GM23338 (cell line): ENCODE measurements around the gene GUCD1. TPM values are rescaled to one million over a fixed set of nuclear protein-coding genes. Genes with fewer than 3 reads are reported as not detected.
A peak's percentile ranks its signal among the peaks of the same experiment; 100 is the strongest.

Experiments
- ATAC-seq: fragments of 200-7000 bp; cut with Tn5 transposase; 3 replicates; pipeline ENCODE4 v1.9.1; 2020
- DNase-seq: peaks from one replicate; pipeline ENCODE4 v3.0.0-alpha.2; 2015; ENCODE audit warnings: low spot score
- H2AFZ ChIP-seq: fragments of 200-600 bp; sonication (generic); 2 replicates; pipeline ENCODE4 v1.8.0; 2016; ENCODE audit warnings: antibody characterized with exemption, mild to moderate bottlenecking, moderate library complexity
- H3F3A ChIP-seq: fragments of 200-600 bp; sonication (generic); replicated peaks from 2 replicates; pipeline ENCODE4 v1.8.0; 2017; ENCODE audit warnings: antibody characterized with exemption, mixed run types, low read depth
- H3K27ac ChIP-seq: fragments of 200-600 bp; sonication (generic); 2 replicates; pipeline ENCODE4 v1.6.1; 2016; ENCODE audit warnings: low read depth
- H3K27me3 ChIP-seq: fragments of 200-600 bp; sonication (generic); 2 replicates; pipeline ENCODE4 v1.8.0; 2016; ENCODE audit warnings: mild to moderate bottlenecking, mixed run types, moderate library complexity; ENCODE audit not compliant: insufficient read depth
- H3K36me3 ChIP-seq: fragments of 200-600 bp; sonication (generic); 2 replicates; pipeline ENCODE4 v1.8.0; 2016; ENCODE audit warnings: mild to moderate bottlenecking; ENCODE audit not compliant: insufficient read depth
- H3K4me1 ChIP-seq: fragments of 200-600 bp; sonication (generic); 2 replicates; pipeline ENCODE4 v1.8.0; 2016; ENCODE audit warnings: mild to moderate bottlenecking, moderate library complexity; ENCODE audit not compliant: insufficient read depth
- H3K4me2 ChIP-seq: fragments of 200-600 bp; sonication (generic); 2 replicates; pipeline ENCODE4 v1.7.1; 2017; ENCODE audit warnings: mixed run types
- H3K4me3 ChIP-seq: fragments of 200-600 bp; sonication (generic); 2 replicates; pipeline ENCODE4 v1.6.1; 2016; ENCODE audit warnings: mixed run types
- H3K79me2 ChIP-seq: fragments of 200-600 bp; sonication (generic); replicated peaks from 2 replicates; pipeline ENCODE4 v1.8.0; 2017; ENCODE audit warnings: mild to moderate bottlenecking; ENCODE audit not compliant: insufficient read depth
- H3K9me2 ChIP-seq: fragments of 200-600 bp; sonication (generic); 2 replicates; pipeline ENCODE4 v1.8.0; 2017; ENCODE audit not compliant: insufficient read depth
- H4K20me1 ChIP-seq: fragments of 200-600 bp; sonication (generic); replicated peaks from 2 replicates; pipeline ENCODE4 v1.8.0; 2017; ENCODE audit warnings: mild to moderate bottlenecking; ENCODE audit not compliant: insufficient read depth
- H3K27ac Mint-ChIP-seq: 2 replicates; pipeline ENCODE4 v1.8.0; 2020; ENCODE audit warnings: inconsistent platforms, mild to moderate bottlenecking, moderate library complexity, mixed read lengths
- H3K27me3 Mint-ChIP-seq: 3 replicates; pipeline ENCODE4 v1.8.0; 2022; ENCODE audit warnings: low read depth, mild to moderate bottlenecking, moderate library complexity, mixed read lengths, inconsistent platforms; ENCODE audit not compliant: insufficient read depth, poor library complexity
- H3K36me3 Mint-ChIP-seq: 3 replicates; pipeline ENCODE4 v1.8.0; 2021; ENCODE audit warnings: low read depth, mild to moderate bottlenecking, inconsistent platforms, moderate library complexity, mixed read lengths
- H3K4me1 Mint-ChIP-seq: 3 replicates; pipeline ENCODE4 v1.8.0; 2020; ENCODE audit warnings: mild to moderate bottlenecking, inconsistent platforms, mixed read lengths
- H3K4me3 Mint-ChIP-seq: 3 replicates; pipeline ENCODE4 v1.8.0; 2021; ENCODE audit warnings: moderate library complexity, mild to moderate bottlenecking, inconsistent platforms, mixed read lengths
- H3K9me3 Mint-ChIP-seq: 3 replicates; pipeline ENCODE4 v1.8.0; 2020; ENCODE audit warnings: moderate library complexity, mild to moderate bottlenecking, inconsistent platforms, mixed read lengths
- EZH2 ChIP-seq: fragments of 200-600 bp; sonication (generic); IDR thresholded peaks from one replicate; pipeline ENCODE4 v1.8.0; 2017; ENCODE audit warnings: antibody characterized with exemption, mild to moderate bottlenecking, low read depth; ENCODE audit not compliant: unreplicated experiment
- EZH2phosphoT487 ChIP-seq: fragments of 200-600 bp; sonication (generic); IDR thresholded peaks from one replicate; pipeline ENCODE4 v1.8.1; 2018; ENCODE audit warnings: antibody characterized with exemption; ENCODE audit not compliant: unreplicated experiment
- POLR2AphosphoS5 ChIP-seq: IDR thresholded peaks from 2 replicates; pipeline ENCODE4 v1.6.1; 2016; ENCODE audit warnings: antibody characterized with exemption, low read depth
- ZNF331 ChIP-seq: fragments of 250-450 bp; sonication (Bioruptor Pico); IDR thresholded peaks from 2 replicates; pipeline ENCODE4 v1.5.0; 2020; ENCODE audit warnings: low read depth, mild to moderate bottlenecking, moderate library complexity
- polyA plus RNA-seq: library from polyadenylated mRNA; unstranded; fragments of >200 nt; fragmentation: Nextera tagmentation; extraction: Ambion mirVana; gene quantifications from 2 replicates; pipeline ENCODE4 v1.2.1, GENCODE V29; 2016
- total RNA-seq: library from RNA; depleted of rRNA; stranded (reverse); fragments of >200 nt; shearing (Covaris generic); gene quantifications from 2 replicates; pipeline ENCODE4 v1.2.3, GENCODE V29; 2014
- TF ChIP-seq, protein P1 (sequence below): fragments of 250-450 bp; sonication (Bioruptor Pico); IDR thresholded peaks from 2 replicates; pipeline ENCODE4 v1.5.0; 2020; ENCODE audit warnings: mild to moderate bottlenecking, moderate library complexity
- TF ChIP-seq, protein P2 (sequence below): IDR thresholded peaks from 2 replicates; pipeline ENCODE4 v1.6.1; 2016; ENCODE audit warnings: antibody characterized with exemption
- TF ChIP-seq, protein P3 (sequence below), 2 experiments: fragments of 200-600 bp in 1 of 2; sonication (generic) in 1 of 2; conservative IDR thresholded peaks; 2 replicates each; pipeline versions ENCODE4 v1.5.1 to v1.6.1; 2016 to 2017; ENCODE audit warnings: antibody characterized with exemption in 2 of 2, low read depth in 2 of 2, mild to moderate bottlenecking in 2 of 2, moderate library complexity in 1 of 2
- TF ChIP-seq, protein P4 (sequence below): IDR thresholded peaks from one replicate; pipeline ENCODE4 v1.6.1; 2018; ENCODE audit warnings: antibody characterized with exemption; ENCODE audit not compliant: unreplicated experiment

Gene GUCD1
- total and polyA plus RNA-seq, 2 experiments from 2014 or later = 39.0 to 106 TPM

DNA sequence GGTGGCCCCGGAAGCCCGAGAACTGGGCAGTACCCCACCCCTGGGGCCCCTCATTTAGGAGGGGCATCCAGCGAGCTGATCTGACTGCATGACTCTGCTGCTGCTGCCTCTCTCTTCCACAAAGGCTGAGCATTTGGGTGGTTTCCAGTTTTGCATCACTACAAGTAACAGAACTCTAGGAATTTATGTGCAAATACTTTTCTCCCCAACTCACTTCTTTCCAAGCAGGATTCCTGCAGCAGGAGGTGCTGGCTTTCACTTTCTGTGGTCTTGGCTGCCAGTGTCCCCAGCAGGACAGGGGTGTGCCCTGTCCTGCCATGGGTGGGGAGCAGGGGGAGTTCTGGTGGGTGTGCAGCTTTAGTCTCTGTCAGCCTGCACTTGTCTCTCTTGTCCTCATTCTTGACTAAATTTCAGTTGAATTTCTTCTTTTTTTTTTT is 38.6 kb downstream of the GUCD1 start:
- peak overlapping the region; percentile 1; the same call in 1 of the 2 replicates for H3K4me3 ChIP-seq
- TF ChIP-seq EZH2 = no peak
- no peak for TF ChIP-seq POLR2AphosphoS5
- TF ChIP-seq ZNF331 (CRISPR knock-in tag) = no peak
- TF ChIP-seq, protein P1, sequence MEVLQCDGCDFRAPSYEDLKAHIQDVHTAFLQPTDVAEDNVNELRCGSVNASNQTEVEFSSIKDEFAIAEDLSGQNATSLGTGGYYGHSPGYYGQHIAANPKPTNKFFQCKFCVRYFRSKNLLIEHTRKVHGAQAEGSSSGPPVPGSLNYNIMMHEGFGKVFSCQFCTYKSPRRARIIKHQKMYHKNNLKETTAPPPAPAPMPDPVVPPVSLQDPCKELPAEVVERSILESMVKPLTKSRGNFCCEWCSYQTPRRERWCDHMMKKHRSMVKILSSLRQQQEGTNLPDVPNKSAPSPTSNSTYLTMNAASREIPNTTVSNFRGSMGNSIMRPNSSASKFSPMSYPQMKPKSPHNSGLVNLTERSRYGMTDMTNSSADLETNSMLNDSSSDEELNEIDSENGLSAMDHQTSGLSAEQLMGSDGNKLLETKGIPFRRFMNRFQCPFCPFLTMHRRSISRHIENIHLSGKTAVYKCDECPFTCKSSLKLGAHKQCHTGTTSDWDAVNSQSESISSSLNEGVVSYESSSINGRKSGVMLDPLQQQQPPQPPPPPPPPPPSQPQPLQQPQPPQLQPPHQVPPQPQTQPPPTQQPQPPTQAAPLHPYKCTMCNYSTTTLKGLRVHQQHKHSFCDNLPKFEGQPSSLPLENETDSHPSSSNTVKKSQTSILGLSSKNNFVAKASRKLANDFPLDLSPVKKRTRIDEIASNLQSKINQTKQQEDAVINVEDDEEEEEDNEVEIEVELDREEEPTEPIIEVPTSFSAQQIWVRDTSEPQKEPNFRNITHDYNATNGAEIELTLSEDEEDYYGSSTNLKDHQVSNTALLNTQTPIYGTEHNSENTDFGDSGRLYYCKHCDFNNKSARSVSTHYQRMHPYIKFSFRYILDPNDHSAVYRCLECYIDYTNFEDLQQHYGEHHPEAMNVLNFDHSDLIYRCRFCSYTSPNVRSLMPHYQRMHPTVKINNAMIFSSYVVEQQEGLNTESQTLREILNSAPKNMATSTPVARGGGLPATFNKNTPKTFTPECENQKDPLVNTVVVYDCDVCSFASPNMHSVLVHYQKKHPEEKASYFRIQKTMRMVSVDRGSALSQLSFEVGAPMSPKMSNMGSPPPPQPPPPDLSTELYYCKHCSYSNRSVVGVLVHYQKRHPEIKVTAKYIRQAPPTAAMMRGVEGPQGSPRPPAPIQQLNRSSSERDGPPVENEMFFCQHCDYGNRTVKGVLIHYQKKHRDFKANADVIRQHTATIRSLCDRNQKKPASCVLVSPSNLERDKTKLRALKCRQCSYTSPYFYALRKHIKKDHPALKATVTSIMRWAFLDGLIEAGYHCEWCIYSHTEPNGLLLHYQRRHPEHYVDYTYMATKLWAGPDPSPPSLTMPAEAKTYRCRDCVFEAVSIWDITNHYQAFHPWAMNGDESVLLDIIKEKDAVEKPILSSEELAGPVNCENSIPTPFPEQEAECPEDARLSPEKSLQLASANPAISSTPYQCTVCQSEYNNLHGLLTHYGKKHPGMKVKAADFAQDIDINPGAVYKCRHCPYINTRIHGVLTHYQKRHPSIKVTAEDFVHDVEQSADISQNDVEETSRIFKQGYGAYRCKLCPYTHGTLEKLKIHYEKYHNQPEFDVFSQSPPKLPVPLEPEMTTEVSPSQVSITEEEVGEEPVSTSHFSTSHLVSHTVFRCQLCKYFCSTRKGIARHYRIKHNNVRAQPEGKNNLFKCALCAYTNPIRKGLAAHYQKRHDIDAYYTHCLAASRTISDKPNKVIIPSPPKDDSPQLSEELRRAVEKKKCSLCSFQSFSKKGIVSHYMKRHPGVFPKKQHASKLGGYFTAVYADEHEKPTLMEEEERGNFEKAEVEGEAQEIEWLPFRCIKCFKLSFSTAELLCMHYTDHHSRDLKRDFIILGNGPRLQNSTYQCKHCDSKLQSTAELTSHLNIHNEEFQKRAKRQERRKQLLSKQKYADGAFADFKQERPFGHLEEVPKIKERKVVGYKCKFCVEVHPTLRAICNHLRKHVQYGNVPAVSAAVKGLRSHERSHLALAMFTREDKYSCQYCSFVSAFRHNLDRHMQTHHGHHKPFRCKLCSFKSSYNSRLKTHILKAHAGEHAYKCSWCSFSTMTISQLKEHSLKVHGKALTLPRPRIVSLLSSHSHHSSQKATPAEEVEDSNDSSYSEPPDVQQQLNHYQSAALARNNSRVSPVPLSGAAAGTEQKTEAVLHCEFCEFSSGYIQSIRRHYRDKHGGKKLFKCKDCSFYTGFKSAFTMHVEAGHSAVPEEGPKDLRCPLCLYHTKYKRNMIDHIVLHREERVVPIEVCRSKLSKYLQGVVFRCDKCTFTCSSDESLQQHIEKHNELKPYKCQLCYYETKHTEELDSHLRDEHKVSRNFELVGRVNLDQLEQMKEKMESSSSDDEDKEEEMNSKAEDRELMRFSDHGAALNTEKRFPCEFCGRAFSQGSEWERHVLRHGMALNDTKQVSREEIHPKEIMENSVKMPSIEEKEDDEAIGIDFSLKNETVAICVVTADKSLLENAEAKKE = no peak
- TF ChIP-seq, protein P2, sequence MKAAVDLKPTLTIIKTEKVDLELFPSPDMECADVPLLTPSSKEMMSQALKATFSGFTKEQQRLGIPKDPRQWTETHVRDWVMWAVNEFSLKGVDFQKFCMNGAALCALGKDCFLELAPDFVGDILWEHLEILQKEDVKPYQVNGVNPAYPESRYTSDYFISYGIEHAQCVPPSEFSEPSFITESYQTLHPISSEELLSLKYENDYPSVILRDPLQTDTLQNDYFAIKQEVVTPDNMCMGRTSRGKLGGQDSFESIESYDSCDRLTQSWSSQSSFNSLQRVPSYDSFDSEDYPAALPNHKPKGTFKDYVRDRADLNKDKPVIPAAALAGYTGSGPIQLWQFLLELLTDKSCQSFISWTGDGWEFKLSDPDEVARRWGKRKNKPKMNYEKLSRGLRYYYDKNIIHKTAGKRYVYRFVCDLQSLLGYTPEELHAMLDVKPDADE = no peak
- H3K36me3 Mint-ChIP-seq = no peaks in the 10 kb centered on the region; the same call in 2 of the 3 replicates
- no peaks in the 10 kb centered on the region for H3K9me2 ChIP-seq
- H3K36me3 ChIP-seq = no peaks in the 10 kb centered on the region
- H3K27ac Mint-ChIP-seq = peak overlapping the region; percentile 59; the same call in 1 of the 2 replicates
- H4K20me1 ChIP-seq = no peaks in the 10 kb centered on the region
- H3K27me3 Mint-ChIP-seq = peaks cover 16% of the 10 kb centered on the region
- no peaks in the 10 kb centered on the region for H3F3A ChIP-seq
- H2AFZ ChIP-seq = peak overlapping the region; percentile 48
- H3K4me1 ChIP-seq = peaks cover 20% of the 10 kb centered on the region; the same call in 1 of the 2 replicates
- peaks cover 15% of the 10 kb centered on the region for H3K4me1 Mint-ChIP-seq
- H3K4me3 Mint-ChIP-seq = no peak overlapping the region
- DNase-seq = peak; percentile 70
- H3K27me3 ChIP-seq = no peaks in the 10 kb centered on the region
- H3K27ac ChIP-seq = peak overlapping the region; percentile 88
- H3K79me2 ChIP-seq = no peaks in the 10 kb centered on the region
- H3K9me3 Mint-ChIP-seq = no peaks in the 10 kb centered on the region
- peak overlapping the region; percentile 33 for H3K4me2 ChIP-seq
- ATAC-seq = peak; percentile 70

DNA sequence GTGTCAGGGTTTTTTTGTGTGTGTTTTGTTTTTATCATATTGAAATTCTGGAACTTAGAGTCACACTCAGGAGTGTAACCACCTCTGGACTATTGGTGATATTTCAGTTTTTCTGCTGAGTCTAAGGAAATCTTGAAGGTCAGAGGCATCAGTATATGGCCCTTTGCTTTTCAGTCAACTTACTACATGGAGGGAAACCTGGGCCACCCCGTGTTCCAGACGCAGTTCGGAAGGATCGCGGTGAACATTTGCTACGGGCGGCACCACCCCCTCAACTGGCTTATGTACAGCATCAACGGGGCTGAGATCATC is 40.0 kb downstream of the GUCD1 start:
- no peaks in the 10 kb centered on the region for H3K36me3 Mint-ChIP-seq
- TF ChIP-seq, protein P3, sequence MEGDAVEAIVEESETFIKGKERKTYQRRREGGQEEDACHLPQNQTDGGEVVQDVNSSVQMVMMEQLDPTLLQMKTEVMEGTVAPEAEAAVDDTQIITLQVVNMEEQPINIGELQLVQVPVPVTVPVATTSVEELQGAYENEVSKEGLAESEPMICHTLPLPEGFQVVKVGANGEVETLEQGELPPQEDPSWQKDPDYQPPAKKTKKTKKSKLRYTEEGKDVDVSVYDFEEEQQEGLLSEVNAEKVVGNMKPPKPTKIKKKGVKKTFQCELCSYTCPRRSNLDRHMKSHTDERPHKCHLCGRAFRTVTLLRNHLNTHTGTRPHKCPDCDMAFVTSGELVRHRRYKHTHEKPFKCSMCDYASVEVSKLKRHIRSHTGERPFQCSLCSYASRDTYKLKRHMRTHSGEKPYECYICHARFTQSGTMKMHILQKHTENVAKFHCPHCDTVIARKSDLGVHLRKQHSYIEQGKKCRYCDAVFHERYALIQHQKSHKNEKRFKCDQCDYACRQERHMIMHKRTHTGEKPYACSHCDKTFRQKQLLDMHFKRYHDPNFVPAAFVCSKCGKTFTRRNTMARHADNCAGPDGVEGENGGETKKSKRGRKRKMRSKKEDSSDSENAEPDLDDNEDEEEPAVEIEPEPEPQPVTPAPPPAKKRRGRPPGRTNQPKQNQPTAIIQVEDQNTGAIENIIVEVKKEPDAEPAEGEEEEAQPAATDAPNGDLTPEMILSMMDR (conservative IDR thresholded peaks at IDR 0.05; ENCODE audit: low read depth in 2 of 2) = no peak
- TF ChIP-seq POLR2AphosphoS5 (no peak), EZH2phosphoT487 (no peak)
- TF ChIP-seq, protein P4, sequence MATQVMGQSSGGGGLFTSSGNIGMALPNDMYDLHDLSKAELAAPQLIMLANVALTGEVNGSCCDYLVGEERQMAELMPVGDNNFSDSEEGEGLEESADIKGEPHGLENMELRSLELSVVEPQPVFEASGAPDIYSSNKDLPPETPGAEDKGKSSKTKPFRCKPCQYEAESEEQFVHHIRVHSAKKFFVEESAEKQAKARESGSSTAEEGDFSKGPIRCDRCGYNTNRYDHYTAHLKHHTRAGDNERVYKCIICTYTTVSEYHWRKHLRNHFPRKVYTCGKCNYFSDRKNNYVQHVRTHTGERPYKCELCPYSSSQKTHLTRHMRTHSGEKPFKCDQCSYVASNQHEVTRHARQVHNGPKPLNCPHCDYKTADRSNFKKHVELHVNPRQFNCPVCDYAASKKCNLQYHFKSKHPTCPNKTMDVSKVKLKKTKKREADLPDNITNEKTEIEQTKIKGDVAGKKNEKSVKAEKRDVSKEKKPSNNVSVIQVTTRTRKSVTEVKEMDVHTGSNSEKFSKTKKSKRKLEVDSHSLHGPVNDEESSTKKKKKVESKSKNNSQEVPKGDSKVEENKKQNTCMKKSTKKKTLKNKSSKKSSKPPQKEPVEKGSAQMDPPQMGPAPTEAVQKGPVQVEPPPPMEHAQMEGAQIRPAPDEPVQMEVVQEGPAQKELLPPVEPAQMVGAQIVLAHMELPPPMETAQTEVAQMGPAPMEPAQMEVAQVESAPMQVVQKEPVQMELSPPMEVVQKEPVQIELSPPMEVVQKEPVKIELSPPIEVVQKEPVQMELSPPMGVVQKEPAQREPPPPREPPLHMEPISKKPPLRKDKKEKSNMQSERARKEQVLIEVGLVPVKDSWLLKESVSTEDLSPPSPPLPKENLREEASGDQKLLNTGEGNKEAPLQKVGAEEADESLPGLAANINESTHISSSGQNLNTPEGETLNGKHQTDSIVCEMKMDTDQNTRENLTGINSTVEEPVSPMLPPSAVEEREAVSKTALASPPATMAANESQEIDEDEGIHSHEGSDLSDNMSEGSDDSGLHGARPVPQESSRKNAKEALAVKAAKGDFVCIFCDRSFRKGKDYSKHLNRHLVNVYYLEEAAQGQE = no peak

More for the DNA sequence above, 40.0 kb downstream of the GUCD1 start:
- H3K27me3 ChIP-seq = no peaks in the 10 kb centered on the region
- H3K27me3 Mint-ChIP-seq = peaks cover 16% of the 10 kb centered on the region
- no peak overlapping the region for H3K4me3 Mint-ChIP-seq
- no peaks in the 10 kb centered on the region for H3K79me2 ChIP-seq
- peaks cover 15% of the 10 kb centered on the region for H3K4me1 Mint-ChIP-seq
- peaks cover 20% of the 10 kb centered on the region; the same call in 1 of the 2 replicates for H3K4me1 ChIP-seq
- H3K4me2 ChIP-seq = no peak overlapping the region
- no peaks in the 10 kb centered on the region for H3K9me2 ChIP-seq
- H2AFZ ChIP-seq = 0 out of 2 replicates have a peak overlapping the region, but pooled peaks have one; percentile 74
- H3F3A ChIP-seq = no peaks in the 10 kb centered on the region
- no peak overlapping the region for H3K4me3 ChIP-seq
- no peak overlapping the region for H3K27ac Mint-ChIP-seq
- no peaks in the 10 kb centered on the region for H3K36me3 ChIP-seq
- no peak overlapping the region for H3K27ac ChIP-seq
- H3K9me3 Mint-ChIP-seq = no peaks in the 10 kb centered on the region
- ATAC-seq (no peak), DNase-seq (no peak)
- no peaks in the 10 kb centered on the region for H4K20me1 ChIP-seq
